Kidney epithelial cell (primary cell): Measurements from ENCODE around the gene TRMU. TPM values are rescaled to one million over a fixed set of nuclear protein-coding genes. Genes with fewer than 3 reads are reported as not detected.

Experiments used
- DNase-seq: peaks from one replicate; pipeline ENCODE4 v3.0.0-alpha.2; 2010; ENCODE audit warnings: low read depth
- H3K27me3 ChIP-seq: 2 replicates; pipeline ENCODE4 v1.6.0; 2011; ENCODE audit warnings: low read length; ENCODE audit not compliant: control insufficient read depth, insufficient read depth
- H3K36me3 ChIP-seq: 2 replicates; pipeline ENCODE4 v1.5.1; 2011; ENCODE audit warnings: low read length; ENCODE audit not compliant: control insufficient read depth, insufficient read depth
- H3K4me3 ChIP-seq: 2 replicates; pipeline ENCODE4 v1.5.1; 2011; ENCODE audit warnings: low read depth, mild to moderate bottlenecking, control low read depth, low read length
- CTCF ChIP-seq: IDR thresholded peaks from 2 replicates; pipeline ENCODE4 v1.5.1; 2011; ENCODE audit warnings: mild to moderate bottlenecking, moderate library complexity, low read length, control low read depth, inconsistent platforms; ENCODE audit not compliant: insufficient read depth, poor library complexity, severe bottlenecking
- total RNA-seq: library from RNA; depleted of rRNA; stranded (reverse); fragments of >200 nt; gene quantifications from 2 replicates; pipeline ENCODE4 v1.2.3, GENCODE V29; 2015

TRMU gene
- total RNA-seq, 1 donor from 2014 or later: 20.8 TPM

- H3K4me3 ChIP-seq: no peak overlapping the region
- H3K27me3 ChIP-seq: no peaks in the 10 kb centered on the region
- no peak for DNase-seq
- H3K36me3 ChIP-seq: peaks cover 3% of the 10 kb centered on the region
- no peak for TF ChIP-seq CTCF
Measured at GRCh38 chr22:46352276-46352675, 16.8 kb downstream of the TRMU start.

GRCh38 chr22:46352691-46353386 is 17.3 kb downstream of the TRMU start:
- H3K36me3 ChIP-seq: peaks cover 3% of the 10 kb centered on the region
- DNase-seq: no peak
- no peak for TF ChIP-seq CTCF
- H3K4me3 ChIP-seq: no peak overlapping the region
- H3K27me3 ChIP-seq: no peaks in the 10 kb centered on the region

- DNase-seq: no peak
- H3K27me3 ChIP-seq: no peaks in the 10 kb centered on the region
- TF ChIP-seq CTCF: no peak
- peaks cover 3% of the 10 kb centered on the region for H3K36me3 ChIP-seq
- H3K4me3 ChIP-seq: no peak overlapping the region
Measured at GRCh38 chr22:46353483-46354105, 18.1 kb downstream of the TRMU start.

GRCh38 chr22:46354176-46354992 is 18.9 kb downstream of the TRMU start:
- no peak for DNase-seq
- no peak overlapping the region for H3K4me3 ChIP-seq
- peaks cover 3% of the 10 kb centered on the region for H3K36me3 ChIP-seq
- H3K27me3 ChIP-seq: no peaks in the 10 kb centered on the region
- TF ChIP-seq CTCF: no peak

GRCh38 chr22:46354993-46355305 is 19.4 kb downstream of the TRMU start:
- no peak for TF ChIP-seq CTCF
- DNase-seq: no peak
- Histone ChIP-seq H3K36me3 (peaks cover 3% of the 10 kb centered on the region), H3K4me3 (no peak overlapping the region), H3K27me3 (no peaks in the 10 kb centered on the region)
